Lower lobe of right lung (tissue), 2 donors: Measurements from ENCODE around the gene WDCP. TPM values are rescaled to one million over a fixed set of nuclear protein-coding genes. Genes with fewer than 3 reads are reported as not detected.

Experiments
- ATAC-seq, 2 donors: fragments of 200-7000 bp; cut with Tn5 transposase; one replicate each; pipeline ENCODE4 v1.9.1; 2020 to 2022; ENCODE audit warnings: mild to moderate bottlenecking in 2 of 2, moderate library complexity in 2 of 2
- DNase-seq: peaks from one replicate; pipeline ENCODE4 v3.0.0-alpha.2; 2020
- H3K27ac ChIP-seq: fragments of 200-600 bp; one replicate; pipeline ENCODE4 v1.8.0; 2022
- H3K27me3 ChIP-seq: fragments of 200-600 bp; one replicate; pipeline ENCODE4 v1.8.0; 2022; ENCODE audit warnings: low read depth
- H3K36me3 ChIP-seq: fragments of 200-600 bp; one replicate; pipeline ENCODE4 v1.8.0; 2022; ENCODE audit warnings: mild to moderate bottlenecking
- H3K4me1 ChIP-seq: fragments of 200-600 bp; one replicate; pipeline ENCODE4 v1.8.0; 2022
- H3K4me3 ChIP-seq: fragments of 200-600 bp; one replicate; pipeline ENCODE4 v1.8.0; 2022; ENCODE audit warnings: mild to moderate bottlenecking
- H3K9me3 ChIP-seq: fragments of 200-600 bp; one replicate; pipeline ENCODE4 v1.8.0; 2022
- CTCF ChIP-seq: fragments of 200-600 bp; IDR thresholded peaks from one replicate; pipeline ENCODE4 v1.8.0; 2022; ENCODE audit warnings: antibody characterized with exemption, mild to moderate bottlenecking
- intact Hi-C: fragments of 100-400 bp; cut with DNase I; formaldehyde crosslinking; loops from one replicate; pipeline ENCODE4 v1.11.0; 2022
- total RNA-seq: library from RNA; stranded (reverse); fragmentation: NEBNext Ultra II Directional; extraction: Animal tissue kit (Norgen Biotek cat#: 25700); gene quantifications from one replicate; pipeline ENCODE4 v1.2.1, GENCODE V29; 2021
- donor health status: DM: no; HTN: yes; CAD: no; lungs with severe emphysema.

WDCP gene
- total RNA-seq, 1 donor from 2014 or later, result 10.5 TPM

- TF ChIP-seq CTCF, result no peak
- Histone ChIP-seq H3K9me3 (no peaks in the 10 kb centered on the region), H3K36me3 (peaks cover 44% of the 10 kb centered on the region), H3K27ac (peak overlapping the region; percentile 90), H3K4me1 (peaks cover 38% of the 10 kb centered on the region), H3K4me3 (peak overlapping the region; percentile 65), H3K27me3 (no peaks in the 10 kb centered on the region)
- intact Hi-C loops, result no loop called here
- ATAC-seq, result no peak
- no peak for DNase-seq
These were observed 38.0 kb upstream of the WDCP start for GRCh38 chr2:24085200-24085489.

- intact Hi-C loops, result no loop called here
These were observed 37.4 kb upstream of the WDCP start, which contains the start of gene TP53I3 for GRCh38 chr2:24084386-24085199. TP53I3 (minus strand) TSS chr2:24084834; CDS start chr2:24084326, 508 bp downstream.

DNA sequence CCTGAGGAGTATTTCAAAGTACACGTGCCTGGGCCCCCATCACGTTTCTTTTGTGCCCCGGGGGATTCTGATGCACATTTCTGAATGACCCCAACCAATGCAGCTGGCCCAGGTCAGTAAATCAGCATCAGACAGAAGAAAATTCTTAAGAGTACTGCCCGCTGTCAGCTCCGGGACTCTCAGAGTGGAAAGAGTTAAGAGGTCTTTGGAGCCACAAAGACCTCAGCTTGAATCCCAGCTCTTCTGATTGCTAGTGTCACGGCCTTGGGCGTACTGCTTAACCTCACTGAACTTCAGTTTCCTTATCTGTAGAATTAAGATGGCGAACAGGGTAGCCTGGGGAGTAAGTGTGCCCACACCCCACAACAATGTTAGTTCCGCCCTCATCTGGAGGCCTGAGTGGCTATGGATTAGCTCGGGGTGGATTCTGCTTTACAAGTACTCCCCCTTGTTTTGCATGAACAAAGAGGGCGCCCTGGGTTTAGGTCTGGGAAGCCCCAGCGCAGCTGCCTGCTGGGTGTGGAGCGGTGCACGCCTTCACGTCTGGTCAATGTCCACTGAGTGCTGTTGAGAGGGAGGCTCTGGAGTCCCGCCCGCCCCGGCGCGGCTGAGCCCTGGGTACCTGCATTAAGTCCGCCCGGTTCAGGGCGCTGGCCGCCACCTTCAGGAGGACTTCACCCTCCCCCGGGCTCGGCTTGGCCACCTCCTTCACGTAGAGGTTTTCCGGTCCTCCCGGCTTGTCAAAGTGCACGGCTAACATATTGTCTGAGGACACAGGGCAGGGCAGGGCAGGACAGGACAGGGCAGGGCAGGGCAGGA, 36.6 kb upstream of the WDCP start:
- peak overlapping the region; percentile 90 for H3K27ac ChIP-seq
- no peaks in the 10 kb centered on the region for H3K9me3 ChIP-seq
- H3K4me1 ChIP-seq, result peaks cover 38% of the 10 kb centered on the region
- H3K4me3 ChIP-seq, result peak overlapping the region; percentile 65
- no peak for TF ChIP-seq CTCF
- peak; percentile 75 to 82 for ATAC-seq
- peak; percentile 96 for DNase-seq
- no peaks in the 10 kb centered on the region for H3K27me3 ChIP-seq
- peaks cover 56% of the 10 kb centered on the region for H3K36me3 ChIP-seq
- intact Hi-C loops, result no loop called here

More at GRCh38 chr2:24084386-24085199, 37.4 kb upstream of the WDCP start, which contains the start of gene TP53I3:
- DNase-seq (peak; percentile 92), ATAC-seq (peak; percentile 97 to 98)
- peak; percentile 99 for TF ChIP-seq CTCF
- peaks cover 38% of the 10 kb centered on the region for H3K4me1 ChIP-seq
- H3K36me3 ChIP-seq, result peaks cover 48% of the 10 kb centered on the region
- no peaks in the 10 kb centered on the region for H3K27me3 ChIP-seq
- H3K27ac ChIP-seq, result peak within 1 kb of the TSS; percentile 90
- H3K4me3 ChIP-seq, result peak within 1 kb of the TSS; percentile 65
- H3K9me3 ChIP-seq, result no peaks in the 10 kb centered on the region

GRCh38 chr2:24082787-24083566, 35.8 kb upstream of the WDCP start:
- H3K4me3 ChIP-seq, result peak overlapping the region; percentile 65
- TF ChIP-seq CTCF, result no peak
- H3K4me1 ChIP-seq, result peaks cover 41% of the 10 kb centered on the region
- peak overlapping the region; percentile 90 for H3K27ac ChIP-seq
- no peaks in the 10 kb centered on the region for H3K9me3 ChIP-seq
- H3K36me3 ChIP-seq, result peaks cover 53% of the 10 kb centered on the region
- DNase-seq, result no peak
- H3K27me3 ChIP-seq, result no peaks in the 10 kb centered on the region
- no peak for ATAC-seq
- intact Hi-C loops, result no loop called here

GRCh38 chr2:24080701-24081100, 33.5 kb upstream of the WDCP start:
- ATAC-seq (no peak), DNase-seq (no peak)
- TF ChIP-seq CTCF, result no peak
- no peaks in the 10 kb centered on the region for H3K27me3 ChIP-seq
- peaks cover 49% of the 10 kb centered on the region for H3K4me1 ChIP-seq
- peaks cover 42% of the 10 kb centered on the region for H3K36me3 ChIP-seq
- H3K9me3 ChIP-seq, result no peaks in the 10 kb centered on the region
- no peak overlapping the region for H3K4me3 ChIP-seq
- H3K27ac ChIP-seq, result no peak overlapping the region
- intact Hi-C loops, result no loop called here
